NCI-H2107 (cell line): Measurements from ENCODE around the gene RTL10.

ENCODE experiments used
- DNase-seq: peaks from one replicate; lab custom pipeline; 2025; lab: John Stamatoyannopoulos, UW

RTL10 gene

GRCh38 chr22:19808873-19809478, 45.7 kb downstream of the RTL10 start:
- DNase-seq = no peak

GRCh38 chr22:19807914-19808872, 46.5 kb downstream of the RTL10 start:
- no peak for DNase-seq

GRCh38 chr22:19807161-19807913, 47.3 kb downstream of the RTL10 start:
- no peak for DNase-seq

- DNase-seq = no peak
Observed at GRCh38 chr22:19806213-19807160, 48.2 kb downstream of the RTL10 start.

GRCh38 chr22:19805821-19806212, 48.9 kb downstream of the RTL10 start:
- DNase-seq = no peak
